ENCODE results near the gene C19orf53. TPM values are rescaled to one million over a fixed set of nuclear protein-coding genes. Genes with fewer than 3 reads are reported as not detected.

The C19orf53 gene
- total RNA-seq, 1 experiment from 2014 or later = 167 TPM

- no peak overlapping the region for H3K4me3 ChIP-seq
- H3K27ac ChIP-seq = no peak overlapping the region
- DNase-seq (ENCODE audit: low read depth in 1 of 2, low spot score in 2 of 2) = no peak
- H3K27me3 ChIP-seq (replicated peaks) = no peaks in the 10 kb centered on the region
- peaks cover 13% of the 10 kb centered on the region for H3K36me3 ChIP-seq
- H3K4me1 ChIP-seq (replicated peaks) = no peaks in the 10 kb centered on the region
- no peaks in the 10 kb centered on the region for H3K9me3 ChIP-seq (replicated peaks)
Observed at GRCh38 chr19:13817018-13817614, 42.9 kb downstream of the C19orf53 start.

- no peak for DNase-seq (ENCODE audit: low read depth in 1 of 2, low spot score in 2 of 2)
- H3K9me3 ChIP-seq (replicated peaks) = no peaks in the 10 kb centered on the region
- no peak overlapping the region for H3K27ac ChIP-seq
- peaks cover 11% of the 10 kb centered on the region for H3K36me3 ChIP-seq
- no peaks in the 10 kb centered on the region for H3K27me3 ChIP-seq (replicated peaks)
- H3K4me1 ChIP-seq (replicated peaks) = no peaks in the 10 kb centered on the region
- H3K4me3 ChIP-seq = no peak overlapping the region
Observed at GRCh38 chr19:13817615-13818371, 43.5 kb downstream of the C19orf53 start.

GRCh38 chr19:13819238-13819637 lies 45.0 kb downstream of the C19orf53 start:
- DNase-seq (ENCODE audit: low read depth in 1 of 2, low spot score in 2 of 2) = no peak

GRCh38 chr19:13821292-13821691 lies 47.0 kb downstream of the C19orf53 start:
- Histone ChIP-seq H3K4me3 (no peak overlapping the region), H3K27me3 (replicated peaks) (no peaks in the 10 kb centered on the region), H3K9me3 (replicated peaks) (no peaks in the 10 kb centered on the region), H3K4me1 (replicated peaks) (no peaks in the 10 kb centered on the region), H3K27ac (no peak overlapping the region), H3K36me3 (peaks cover 23% of the 10 kb centered on the region)
- no peak for DNase-seq (ENCODE audit: low read depth in 1 of 2, low spot score in 2 of 2)

More at GRCh38 chr19:13819238-13819637, 45.0 kb downstream of the C19orf53 start:
- H3K4me1 ChIP-seq (replicated peaks) = no peaks in the 10 kb centered on the region
- H3K36me3 ChIP-seq = peaks cover 14% of the 10 kb centered on the region
- no peaks in the 10 kb centered on the region for H3K27me3 ChIP-seq (replicated peaks)
- no peaks in the 10 kb centered on the region for H3K9me3 ChIP-seq (replicated peaks)
- no peak overlapping the region for H3K4me3 ChIP-seq
- no peak overlapping the region for H3K27ac ChIP-seq

- peaks cover 36% of the 10 kb centered on the region for H3K36me3 ChIP-seq
- H3K4me1 ChIP-seq (replicated peaks) = no peaks in the 10 kb centered on the region
- no peak for DNase-seq (ENCODE audit: low read depth in 1 of 2, low spot score in 2 of 2)
- no peak overlapping the region for H3K27ac ChIP-seq
- H3K9me3 ChIP-seq (replicated peaks) = no peaks in the 10 kb centered on the region
- no peak overlapping the region for H3K4me3 ChIP-seq
- no peaks in the 10 kb centered on the region for H3K27me3 ChIP-seq (replicated peaks)
Observed at GRCh38 chr19:13823256-13823655, 49.0 kb downstream of the C19orf53 start.

GRCh38 chr19:13823901-13824300 lies 49.6 kb downstream of the C19orf53 start:
- H3K9me3 ChIP-seq (replicated peaks) = no peaks in the 10 kb centered on the region
- H3K27me3 ChIP-seq (replicated peaks) = no peaks in the 10 kb centered on the region
- H3K27ac ChIP-seq = no peak overlapping the region
- peaks cover 36% of the 10 kb centered on the region for H3K36me3 ChIP-seq
- no peaks in the 10 kb centered on the region for H3K4me1 ChIP-seq (replicated peaks)
- no peak for DNase-seq (ENCODE audit: low read depth in 1 of 2, low spot score in 2 of 2)
- no peak overlapping the region for H3K4me3 ChIP-seq

- Histone ChIP-seq H3K36me3 (peaks cover 36% of the 10 kb centered on the region), H3K27me3 (replicated peaks) (no peaks in the 10 kb centered on the region), H3K4me1 (replicated peaks) (no peaks in the 10 kb centered on the region), H3K4me3 (no peak overlapping the region), H3K9me3 (replicated peaks) (no peaks in the 10 kb centered on the region), H3K27ac (no peak overlapping the region)
- no peak for DNase-seq (ENCODE audit: low read depth in 1 of 2, low spot score in 2 of 2)
Observed at GRCh38 chr19:13824703-13825102, 50.4 kb downstream of the C19orf53 start.

- Histone ChIP-seq H3K9me3 (replicated peaks) (no peaks in the 10 kb centered on the region), H3K4me3 (no peak overlapping the region), H3K27ac (no peak overlapping the region), H3K36me3 (peaks cover 45% of the 10 kb centered on the region), H3K27me3 (replicated peaks) (no peaks in the 10 kb centered on the region), H3K4me1 (replicated peaks) (no peaks in the 10 kb centered on the region)
- DNase-seq (ENCODE audit: low read depth in 1 of 2, low spot score in 2 of 2) = no peak
Observed at GRCh38 chr19:13825489-13826441, 51.5 kb downstream of the C19orf53 start.

- no peak overlapping the region for H3K4me3 ChIP-seq
- no peaks in the 10 kb centered on the region for H3K27me3 ChIP-seq (replicated peaks)
- DNase-seq (ENCODE audit: low read depth in 1 of 2, low spot score in 2 of 2) = no peak
- H3K36me3 ChIP-seq = peaks cover 53% of the 10 kb centered on the region
- no peaks in the 10 kb centered on the region; the same call in 1 of the 2 replicates for H3K9me3 ChIP-seq (replicated peaks)
- H3K4me1 ChIP-seq (replicated peaks) = no peaks in the 10 kb centered on the region
- H3K27ac ChIP-seq = no peak overlapping the region
Observed at GRCh38 chr19:13826652-13827235, 52.5 kb downstream of the C19orf53 start.

GRCh38 chr19:13827656-13828055 lies 53.4 kb downstream of the C19orf53 start:
- H3K4me3 ChIP-seq = no peak overlapping the region
- DNase-seq (ENCODE audit: low read depth in 1 of 2, low spot score in 2 of 2) = no peak
- no peaks in the 10 kb centered on the region for H3K4me1 ChIP-seq (replicated peaks)
- H3K27ac ChIP-seq = no peak overlapping the region
- H3K36me3 ChIP-seq = peaks cover 57% of the 10 kb centered on the region
- no peaks in the 10 kb centered on the region; the same call in 1 of the 2 replicates for H3K9me3 ChIP-seq (replicated peaks)
- H3K27me3 ChIP-seq (replicated peaks) = no peaks in the 10 kb centered on the region

Other genes with a start within 250 kb of the C19orf53 start
- 34.4 and 45.4 TPM in 2 replicates for gene MRI1, start 9.9 kb upstream of the C19orf53 start, total RNA-seq (2014; rRNA removed; shearing (Covaris generic))
- gene ZSWIM4, start 21.0 kb downstream of the C19orf53 start, total RNA-seq (2014; rRNA removed; shearing (Covaris generic)) = 1.9 and 2.9 TPM in 2 replicates
- 0.50 TPM in 1 of 2 replicates, not detected in the other for gene NANOS3, start 102.7 kb downstream of the C19orf53 start, total RNA-seq (2014; rRNA removed; shearing (Covaris generic))
- gene BRME1, start 131.7 kb downstream of the C19orf53 start, total RNA-seq (2014; rRNA removed; shearing (Covaris generic)) = 0.21 TPM in 1 of 2 replicates, not detected in the other
- 12.3 and 18.3 TPM in 2 replicates for gene CC2D1A, start 131.7 kb downstream of the C19orf53 start, total RNA-seq (2014; rRNA removed; shearing (Covaris generic))
- gene PODNL1, start 164.0 kb downstream of the C19orf53 start, total RNA-seq (2014; rRNA removed; shearing (Covaris generic)) = 0.53 TPM in 1 of 2 replicates, not detected in the other
- gene DCAF15, start 178.1 kb downstream of the C19orf53 start, total RNA-seq (2014; rRNA removed; shearing (Covaris generic)) = 28.2 and 29.1 TPM in 2 replicates
- gene RFX1, start 231.9 kb downstream of the C19orf53 start, total RNA-seq (2014; rRNA removed; shearing (Covaris generic)) = 2.6 and 3.6 TPM in 2 replicates

Data from SJSA1 (cell line).